ENCODE data around the gene TACC3. TPM values are rescaled to one million over a fixed set of nuclear protein-coding genes. Genes with fewer than 3 reads are reported as not detected.

Gene TACC3
- total and polyA plus RNA-seq, 2 donors (not counting 1 experiment from before 2014, with no cell fraction given), result 7.3 to 10.2 TPM

GRCh38 chr4:1783970-1784369 is 62.6 kb downstream of the TACC3 start:
- Histone ChIP-seq H3K4me1 (ENCODE audit: control insufficient read depth, extremely low read depth, insufficient read depth, low read length) (no peaks in the 10 kb centered on the region), H3K36me3 (ENCODE audit: control insufficient read depth, insufficient read depth, low read length) (no peaks in the 10 kb centered on the region), H2AFZ (ENCODE audit: low read length) (no peak overlapping the region), H3K9me3 (ENCODE audit: control insufficient read depth, insufficient read depth, low read depth, low read length) (no peaks in the 10 kb centered on the region), H4K20me1 (ENCODE audit: control insufficient read depth, extremely low read depth, insufficient read depth, low read length) (no peaks in the 10 kb centered on the region), H3K4me2 (ENCODE audit: extremely low read depth, insufficient read depth, low read length) (no peak overlapping the region), H3K9ac (ENCODE audit: insufficient read depth, low read length) (no peak overlapping the region), H3K27ac (ENCODE audit: insufficient read depth, low read length) (no peak overlapping the region), H3K27me3 (ENCODE audit: control insufficient read depth, insufficient read depth, low read length) (no peaks in the 10 kb centered on the region), H3K79me2 (ENCODE audit: control insufficient read depth, insufficient read depth, low read length) (no peaks in the 10 kb centered on the region), H3K4me3 (replicated peaks in 1 of 4; ENCODE audit: control extremely low read depth in 1 of 4, insufficient read depth in 1 of 4, low read depth in 3 of 4, low read length in 4 of 4) (no peak overlapping the region)
- no peak for DNase-seq (ENCODE audit: low read depth in 2 of 2)
- TF ChIP-seq EZH2 (IDR thresholded peaks at IDR 0.05; ENCODE audit: low read length, missing control alignments), result no peak
- no peak for TF ChIP-seq CTCF (conservative IDR thresholded peaks at IDR 0.05 in 1 of 2, IDR thresholded peaks at IDR 0.05 in 1 of 2; ENCODE audit: low read depth in 1 of 2, low read length in 2 of 2)

GRCh38 chr4:1784395-1784788 is 63.1 kb downstream of the TACC3 start:
- H3K4me2 ChIP-seq (ENCODE audit: extremely low read depth, insufficient read depth, low read length), result no peak overlapping the region
- no peaks in the 10 kb centered on the region for H3K27me3 ChIP-seq (ENCODE audit: control insufficient read depth, insufficient read depth, low read length)
- H3K4me3 ChIP-seq (replicated peaks in 1 of 4; ENCODE audit: control extremely low read depth in 1 of 4, insufficient read depth in 1 of 4, low read depth in 3 of 4, low read length in 4 of 4), result no peak overlapping the region
- no peak for DNase-seq (ENCODE audit: low read depth in 2 of 2)
- H3K9ac ChIP-seq (ENCODE audit: insufficient read depth, low read length), result no peak overlapping the region
- H3K9me3 ChIP-seq (ENCODE audit: control insufficient read depth, insufficient read depth, low read depth, low read length), result no peaks in the 10 kb centered on the region
- TF ChIP-seq CTCF (conservative IDR thresholded peaks at IDR 0.05 in 1 of 2, IDR thresholded peaks at IDR 0.05 in 1 of 2; ENCODE audit: low read depth in 1 of 2, low read length in 2 of 2), result no peak
- no peak for TF ChIP-seq EZH2 (IDR thresholded peaks at IDR 0.05; ENCODE audit: low read length, missing control alignments)
- no peak overlapping the region for H3K27ac ChIP-seq (ENCODE audit: insufficient read depth, low read length)
- H2AFZ ChIP-seq (ENCODE audit: low read length), result no peak overlapping the region
- H3K79me2 ChIP-seq (ENCODE audit: control insufficient read depth, insufficient read depth, low read length), result no peaks in the 10 kb centered on the region
- no peaks in the 10 kb centered on the region for H3K4me1 ChIP-seq (ENCODE audit: control insufficient read depth, extremely low read depth, insufficient read depth, low read length)
- H3K36me3 ChIP-seq (ENCODE audit: control insufficient read depth, insufficient read depth, low read length), result no peaks in the 10 kb centered on the region
- H4K20me1 ChIP-seq (ENCODE audit: control insufficient read depth, extremely low read depth, insufficient read depth, low read length), result no peaks in the 10 kb centered on the region

- H3K9me3 ChIP-seq (ENCODE audit: control insufficient read depth, insufficient read depth, low read depth, low read length), result no peaks in the 10 kb centered on the region
- no peaks in the 10 kb centered on the region for H4K20me1 ChIP-seq (ENCODE audit: control insufficient read depth, extremely low read depth, insufficient read depth, low read length)
- no peaks in the 10 kb centered on the region for H3K4me1 ChIP-seq (ENCODE audit: control insufficient read depth, extremely low read depth, insufficient read depth, low read length)
- DNase-seq (ENCODE audit: low read depth in 2 of 2), result no peak
- H3K9ac ChIP-seq (ENCODE audit: insufficient read depth, low read length), result no peak overlapping the region
- H3K27ac ChIP-seq (ENCODE audit: insufficient read depth, low read length), result no peak overlapping the region
- no peak overlapping the region for H3K4me2 ChIP-seq (ENCODE audit: extremely low read depth, insufficient read depth, low read length)
- no peaks in the 10 kb centered on the region for H3K36me3 ChIP-seq (ENCODE audit: control insufficient read depth, insufficient read depth, low read length)
- H2AFZ ChIP-seq (ENCODE audit: low read length), result no peak overlapping the region
- no peaks in the 10 kb centered on the region for H3K27me3 ChIP-seq (ENCODE audit: control insufficient read depth, insufficient read depth, low read length)
- no peaks in the 10 kb centered on the region for H3K79me2 ChIP-seq (ENCODE audit: control insufficient read depth, insufficient read depth, low read length)
- no peak overlapping the region for H3K4me3 ChIP-seq (replicated peaks in 1 of 4; ENCODE audit: control extremely low read depth in 1 of 4, insufficient read depth in 1 of 4, low read depth in 3 of 4, low read length in 4 of 4)
- TF ChIP-seq EZH2 (IDR thresholded peaks at IDR 0.05; ENCODE audit: low read length, missing control alignments) (no peak), CTCF (conservative IDR thresholded peaks at IDR 0.05 in 1 of 2, IDR thresholded peaks at IDR 0.05 in 1 of 2; ENCODE audit: low read depth in 1 of 2, low read length in 2 of 2) (no peak)
Measured at GRCh38 chr4:1784789-1785591, 63.7 kb downstream of the TACC3 start.

Data from fibroblast of lung (primary cell).